Heart left ventricle (tissue), 16 donors: ENCODE results near the gene RELL1. TPM values are rescaled to one million over a fixed set of nuclear protein-coding genes. Genes with fewer than 3 reads are reported as not detected.

Experiments
- ATAC-seq, 4 donors: fragments of 200-7000 bp; cut with Tn5 transposase; one replicate each; pipeline ENCODE4 v1.9.1; 2020 to 2022; ENCODE audit warnings: moderate library complexity in 4 of 4, mild to moderate bottlenecking in 3 of 4, moderate number of reproducible peaks in 1 of 4
- DNase-seq, 5 donors: peaks; one replicate each; pipeline ENCODE4 v3.0.0-alpha.2; 2020
- H3K27ac ChIP-seq, 12 donors: fragments of 200-600 bp; sonication (generic) in 4 of 12; one replicate each; pipeline versions ENCODE4 v1.5.0 to v1.8.0; 2016 to 2022; ENCODE audit warnings: mild to moderate bottlenecking in 2 of 12
- H3K27me3 ChIP-seq, 9 donors: fragments of 200-600 bp; sonication (generic) in 2 of 9; one replicate each; pipeline versions ENCODE4 v1.5.1 to v1.8.0; 2016 to 2022; ENCODE audit warnings: mild to moderate bottlenecking in 3 of 9
- H3K36me3 ChIP-seq, 9 donors: fragments of 200-600 bp; sonication (generic) in 2 of 9; one replicate each; pipeline versions ENCODE4 v1.5.0 to v1.8.0; 2018 to 2022; ENCODE audit warnings: mild to moderate bottlenecking in 2 of 9
- H3K4me1 ChIP-seq, 12 donors: fragments of 200-600 bp; sonication (generic) in 4 of 12; one replicate each; pipeline versions ENCODE4 v1.5.0 to v1.8.0; 2016 to 2022; ENCODE audit warnings: mild to moderate bottlenecking in 3 of 12
- H3K4me3 ChIP-seq, 12 donors: fragments of 200-600 bp; sonication (generic) in 4 of 12; one replicate each; pipeline versions ENCODE4 v1.5.0 to v1.8.0; 2017 to 2022; ENCODE audit warnings: mild to moderate bottlenecking in 9 of 12, moderate library complexity in 4 of 12
- H3K9me3 ChIP-seq, 12 donors: fragments of 200-600 bp; sonication (generic) in 4 of 12; one replicate each; pipeline versions ENCODE4 v1.5.0 to v1.8.0; 2016 to 2022; ENCODE audit warnings: mild to moderate bottlenecking in 1 of 12
- CTCF ChIP-seq, 12 donors: fragments of 200-600 bp; sonication (generic) in 4 of 12; IDR thresholded peaks; one replicate each; pipeline versions ENCODE4 v1.5.0 to v1.8.0; 2018 to 2022; ENCODE audit warnings: antibody characterized with exemption in 12 of 12, mild to moderate bottlenecking in 5 of 12
- POLR2A ChIP-seq, 2 donors: fragments of 450-650 bp; IDR thresholded peaks; one replicate each; pipeline ENCODE4 v1.6.1; 2017; ENCODE audit warnings: antibody characterized with exemption in 2 of 2, mild to moderate bottlenecking in 2 of 2, moderate library complexity in 2 of 2
- WGBS, 4 donors: extraction: QIAGEN DNeasy Blood & Tissue Kit in 2 of 4; methylation state at CpG; one replicate each; pipeline versions ENCODE4 v1.1.5 to v1.1.7; 2013 to 2018; 5-methylcytosine and 5-hydroxymethylcytosine counted together
- intact Hi-C, 10 donors: fragments of 100-400 bp; cut with DNase I; formaldehyde crosslinking; loops; one replicate each; pipeline versions ENCODE4 v1.11.1 to v1.14.2; 2022
- polyA plus RNA-seq, 2 donors: library from polyadenylated mRNA; stranded (reverse); fragments of 200-250 nt; gene quantifications; one replicate each; pipeline ENCODE4 v1.2.3, GENCODE V29; 2013
- total RNA-seq, 9 donors: library from RNA; depleted of rRNA in 2 of 9; stranded (reverse); fragments of >200 nt in 2 of 9; fragmentation: NEBNext Ultra II Directional in 3 of 9; extraction: Animal tissue kit (Norgen Biotek cat#: 25700) in 3 of 9; gene quantifications; one replicate each; pipeline versions ENCODE4 v1.1.0 to v1.2.4, GENCODE V29; 2016 to 2023
- donor health status: ischemic (EF 13 %, LVEDD 7.1; RV severe dilation, severe dysfunction).
- donor health status: healthy with polysubstance abuse.
- donor health status: DM: no; HTN: yes; CAD: no.
- donor health status: DM: no; HTN: no; CAD: no.
- donor health status: ischemic (EF 25% LVEDD 6.9; RV normal size, moderate dysfunction).
- donor health status: ischemic (EF 25% LVEDD 5.7; RV mildly dilated, moderate dysfunction).
- donor health status: healthy.
- donor health status: DM: yes; HTN: yes; CAD: no.
- donor health status: ischemic (EF 35%, LVEDD 5.7; RV mildly dilated, moderate dysfunction).
- donor health status: nonischemic (EF 11% LVEDD 7.7; RV severe dilation, severe dysfunction).
- donor health status: DM: yes; HTN: yes; CAD: no.
- donor health status: PGD.
- donor health status: ischemic (EF 29% LVEDD 5.4; RV normal size, mild dysfunction).
- donor health status: nonischemic (EF 23%, LVEDD 6.1; RV moderate dilation, normal function).

Gene RELL1
- total and polyA plus RNA-seq, 11 donors = 2.0 to 40.2 (median 25.2) TPM

DNA sequence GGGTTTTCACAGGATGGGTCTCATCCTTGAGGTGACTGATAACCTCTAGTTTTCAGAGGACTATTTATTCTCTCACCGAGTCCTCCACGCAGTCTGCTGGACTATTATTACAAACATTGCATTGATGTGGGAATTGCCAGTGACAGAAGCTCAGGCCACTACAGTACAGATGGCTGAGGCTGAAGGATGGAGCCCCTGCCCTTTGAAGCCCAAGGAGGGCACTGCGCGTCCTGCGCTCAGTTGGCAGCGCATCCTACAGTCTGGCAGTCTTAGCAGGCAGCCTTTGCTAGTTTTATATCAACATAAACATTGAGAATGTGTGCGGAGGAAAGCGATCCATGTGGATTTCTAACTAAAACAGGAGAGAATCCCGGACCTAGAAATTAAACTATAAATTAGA, 1.5 kb upstream of the RELL1 start:
- Histone ChIP-seq H3K4me1 (peaks cover 0 to 35% (median 21%) of the 10 kb centered on the region in 12 donors), H3K4me3 (peak overlapping the region in 1 of 12 donors; percentile 82), H3K9me3 (no peaks in the 10 kb centered on the region), H3K27ac (peak overlapping the region in 5 of 12 donors; percentile 71 to 96 (median 87)), H3K36me3 (no peaks in the 10 kb centered on the region), H3K27me3 (no peaks in the 10 kb centered on the region)
- TF ChIP-seq CTCF (IDR thresholded peaks at IDR 0.05) (no peak), POLR2A (IDR thresholded peaks at IDR 0.05) (no peak)
- intact Hi-C loops = loop anchor here (2.0 to 10.0 kb wide), 11 partner anchors 21 to 987 kb away; partner anchors contain the start of gene TBC1D1 (in 1 of the 10)
- no peak for ATAC-seq
- 94 to 97% (median 95%) methylated on average over 9 of the region's 9 CpGs for WGBS, 4 donors
- DNase-seq = no peak

- Histone ChIP-seq H3K4me1 (peaks cover 0 to 40% (median 24%) of the 10 kb centered on the region in 12 donors), H3K36me3 (no peaks in the 10 kb centered on the region), H3K4me3 (peak overlapping the region in 11 of 12 donors; percentile 42 to 99 (median 92)), H3K27ac (peak overlapping the region; percentile 27 to 96 (median 84)), H3K27me3 (no peaks in the 10 kb centered on the region), H3K9me3 (no peaks in the 10 kb centered on the region)
- ATAC-seq (no peak), DNase-seq (no peak)
- intact Hi-C loops = loop anchor here (2.0 to 10.0 kb wide), 11 partner anchors 20 to 988 kb away; partner anchors contain the start of gene TBC1D1 (in 1 of the 10)
- TF ChIP-seq POLR2A (IDR thresholded peaks at IDR 0.05) (no peak), CTCF (IDR thresholded peaks at IDR 0.05) (no peak)
- 30 to 49% (median 37%) methylated on average over 9 of the region's 9 CpGs for WGBS, 4 donors
Measured at GRCh38 chr4:37687194-37687562, 1.0 kb upstream of the RELL1 start.

DNA sequence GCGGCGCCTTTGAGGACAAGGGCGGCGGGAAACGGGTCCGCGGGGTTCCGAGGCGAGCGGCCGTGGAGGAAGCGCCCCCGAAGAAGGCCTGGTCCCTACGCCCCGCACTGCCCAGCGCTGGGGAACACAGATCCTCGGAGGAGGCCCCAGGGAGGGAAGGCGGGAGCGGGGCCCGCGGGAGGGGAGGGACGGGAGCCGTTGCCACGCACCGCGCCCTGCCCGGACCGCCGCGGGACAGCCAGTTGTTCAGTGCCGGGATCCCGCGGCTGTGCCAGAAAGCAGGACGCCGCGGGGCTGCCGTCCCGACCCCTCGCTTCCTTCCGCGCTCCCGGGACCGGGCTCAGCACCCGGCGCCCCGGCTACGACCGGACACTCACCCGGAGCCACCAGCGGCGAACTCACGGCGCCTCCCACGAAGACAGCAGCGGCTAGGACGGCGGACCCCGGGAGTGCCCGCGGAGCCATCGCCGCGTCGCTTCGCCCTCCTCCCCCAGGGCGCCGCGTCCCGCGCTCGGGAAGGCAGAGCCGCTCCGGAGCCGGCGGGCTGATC, 278 bp downstream of the RELL1 start:
- Histone ChIP-seq H3K27me3 (no peaks in the 10 kb centered on the region), H3K27ac (peak overlapping the region; percentile 75 to 98 (median 96)), H3K4me1 (peaks cover 0 to 48% (median 24%) of the 10 kb centered on the region in 12 donors), H3K9me3 (no peaks in the 10 kb centered on the region), H3K36me3 (no peaks in the 10 kb centered on the region), H3K4me3 (peak overlapping the region; percentile 65 to 99 (median 92))
- DNase-seq (peak in 3 of 5 donors; percentile 58 to 61 (median 61)), ATAC-seq (peak in 2 of 4 donors; percentile 38 to 47)
- intact Hi-C loops = loop anchor here (2.0 to 10.0 kb wide), 12 partner anchors 19 to 989 kb away; partner anchors contain the start of gene TBC1D1 (in 1 of the 10)
- TF ChIP-seq CTCF (IDR thresholded peaks at IDR 0.05) = no peak
- TF ChIP-seq POLR2A (IDR thresholded peaks at IDR 0.05) = peak; percentile 64 to 97
- WGBS, 4 donors = 0 to 1% (median 0%) methylated on average over 8 to 75 of the region's 75 CpGs

- Histone ChIP-seq H3K27ac (peak overlapping the region; percentile 75 to 98 (median 96)), H3K4me1 (peaks cover 0 to 48% (median 24%) of the 10 kb centered on the region in 12 donors), H3K36me3 (no peaks in the 10 kb centered on the region), H3K9me3 (no peaks in the 10 kb centered on the region), H3K4me3 (peak overlapping the region; percentile 65 to 99 (median 92)), H3K27me3 (no peaks in the 10 kb centered on the region)
- DNase-seq (peak in 2 of 5 donors; percentile 30 to 33), ATAC-seq (no peak)
- intact Hi-C loops = loop anchor here (2.0 to 10.0 kb wide), 10 partner anchors 22 to 990 kb away; partner anchors contain the start of gene TBC1D1 (in 1 of the 10)
- 2 to 3% (median 2%) methylated on average over 16 of the region's 16 CpGs for WGBS, 4 donors
- no peak for TF ChIP-seq POLR2A (IDR thresholded peaks at IDR 0.05)
- no peak for TF ChIP-seq CTCF (IDR thresholded peaks at IDR 0.05)
Measured at GRCh38 chr4:37685161-37685822, 884 bp downstream of the RELL1 start.
